HEK293 (cell line): ENCODE data around the gene VWA3B.
A peak's percentile ranks its signal among the peaks of the same experiment; 100 is the strongest.

Source experiments
- CTCF ChIA-PET: fragments of 350-600 bp; formaldehyde crosslinking; extraction: SDS; loops from one replicate; lab custom pipeline; 2021; ENCODE audit warnings: antibody characterized with exemption; lab: Yijun Ruan, JAX
- POLR2A ChIA-PET: fragments of 300-600 bp; formaldehyde crosslinking; extraction: SDS; loops from one replicate; lab custom pipeline; 2020; ENCODE audit warnings: antibody characterized with exemption, inconsistent platforms; lab: Yijun Ruan, JAX
- H3K27ac ChIP-seq: fragments of 200-500 bp; sonication (Bioruptor generic); 2 replicates; pipeline ENCODE4 v1.5.1; 2014; ENCODE audit warnings: low read depth, low read length, control low read depth, inconsistent platforms; ENCODE audit errors: extremely low read depth
- H3K36me3 ChIP-seq, 2 experiments: fragments of 200-500 bp in 1 of 2; sonication (Bioruptor generic) in 1 of 2; 1 replicate in 1 of 2; 2 replicates in 1 of 2; pipeline ENCODE4 v1.5.1; 2014 to 2017; ENCODE audit warnings: inconsistent platforms in 2 of 2, low read length in 2 of 2; ENCODE audit not compliant: control insufficient read depth in 2 of 2, insufficient read depth in 1 of 2
- H3K4me1 ChIP-seq: fragments of 200-500 bp; sonication (Bioruptor generic); 2 replicates; pipeline ENCODE4 v1.5.1; 2014; ENCODE audit warnings: mild to moderate bottlenecking, low read length, inconsistent platforms; ENCODE audit not compliant: control insufficient read depth, insufficient read depth
- H3K4me3 ChIP-seq: 2 replicates; pipeline ENCODE4 v1.5.1; 2011; ENCODE audit warnings: low read depth, mild to moderate bottlenecking, control low read depth, low read length, moderate library complexity
- H3K9me3 ChIP-seq: fragments of 200-500 bp; sonication (Bioruptor generic); 2 replicates; pipeline ENCODE4 v1.5.1; 2014; ENCODE audit warnings: low read depth, low read length, inconsistent platforms; ENCODE audit not compliant: control insufficient read depth, insufficient read depth
- GLI2 ChIP-seq: fragments of 450-650 bp; formaldehyde crosslinking; IDR thresholded peaks from 2 replicates; pipeline ENCODE4; 2017; ENCODE audit warnings: missing biosample characterization, missing genetic modification characterization, low read depth, borderline replicate concordance
- KLF10 ChIP-seq: fragments of 450-650 bp; IDR thresholded peaks from 2 replicates; pipeline ENCODE4 v1.5.1; 2018; ENCODE audit warnings: missing biosample characterization, mild to moderate bottlenecking, missing genetic modification characterization
- MZF1 ChIP-seq: fragments of 450-650 bp; formaldehyde crosslinking; IDR thresholded peaks from 2 replicates; pipeline ENCODE4 v1.5.1; 2017; ENCODE audit warnings: missing biosample characterization, missing genetic modification characterization, borderline replicate concordance
- RBAK ChIP-seq: fragments of 450-650 bp; formaldehyde crosslinking; IDR thresholded peaks from 2 replicates; pipeline ENCODE4 v1.5.1; 2016; ENCODE audit warnings: missing biosample characterization, missing genetic modification characterization
- SP7 ChIP-seq: fragments of 450-650 bp; formaldehyde crosslinking; IDR thresholded peaks from 2 replicates; pipeline ENCODE4 v1.5.1; 2016; ENCODE audit warnings: missing biosample characterization, missing genetic modification characterization
- ZBTB1 ChIP-seq: fragments of 450-650 bp; formaldehyde crosslinking; IDR thresholded peaks from 2 replicates; pipeline ENCODE4 v1.5.1; 2016; ENCODE audit warnings: missing biosample characterization, missing genetic modification characterization
- ZNF311 ChIP-seq: fragments of 450-650 bp; formaldehyde crosslinking; IDR thresholded peaks from 2 replicates; pipeline ENCODE4 v1.5.1; 2017; ENCODE audit warnings: missing biosample characterization, missing genetic modification characterization, borderline replicate concordance
- ZNF350 ChIP-seq: fragments of 450-650 bp; formaldehyde crosslinking; IDR thresholded peaks from 2 replicates; pipeline ENCODE4 v1.5.0; 2017; ENCODE audit warnings: missing biosample characterization, mild to moderate bottlenecking, missing genetic modification characterization
- ZNF354C ChIP-seq: fragments of 450-650 bp; formaldehyde crosslinking; IDR thresholded peaks from 2 replicates; pipeline ENCODE4 v1.5.1; 2016; ENCODE audit warnings: missing biosample characterization, missing genetic modification characterization, low read depth, borderline replicate concordance
- ZNF366 ChIP-seq: fragments of 450-650 bp; formaldehyde crosslinking; conservative IDR thresholded peaks from 2 replicates; pipeline ENCODE4 v1.5.1; 2016; ENCODE audit warnings: missing biosample characterization, missing genetic modification characterization
- ZNF423 ChIP-seq: fragments of 450-650 bp; formaldehyde crosslinking; IDR thresholded peaks from 2 replicates; pipeline ENCODE4 v1.5.1; 2016; ENCODE audit warnings: missing biosample characterization, missing genetic modification characterization
- ZNF48 ChIP-seq: fragments of 450-650 bp; formaldehyde crosslinking; IDR thresholded peaks from 2 replicates; pipeline ENCODE4 v1.5.1; 2016; ENCODE audit warnings: missing biosample characterization, missing genetic modification characterization
- ZNF510 ChIP-seq: fragments of 450-650 bp; formaldehyde crosslinking; IDR thresholded peaks from 2 replicates; pipeline ENCODE4 v1.5.1; 2018; ENCODE audit warnings: mild to moderate bottlenecking, missing genetic modification characterization, missing biosample characterization; ENCODE audit not compliant: insufficient replicate concordance
- ZNF560 ChIP-seq: fragments of 450-650 bp; formaldehyde crosslinking; IDR thresholded peaks from 2 replicates; pipeline ENCODE4 v1.5.1; 2017; ENCODE audit warnings: missing biosample characterization, missing genetic modification characterization, borderline replicate concordance
- ZNF585B ChIP-seq: fragments of 450-650 bp; formaldehyde crosslinking; IDR thresholded peaks from 2 replicates; pipeline ENCODE4 v1.5.1; 2016; ENCODE audit warnings: missing biosample characterization, missing genetic modification characterization
- ZNF777 ChIP-seq: fragments of 450-650 bp; formaldehyde crosslinking; IDR thresholded peaks from 2 replicates; pipeline ENCODE4 v1.5.1; 2017; ENCODE audit warnings: missing biosample characterization, missing genetic modification characterization, borderline replicate concordance
- ZNF791 ChIP-seq: fragments of 450-650 bp; formaldehyde crosslinking; IDR thresholded peaks from 2 replicates; pipeline ENCODE4 v1.5.1; 2016; ENCODE audit warnings: missing biosample characterization, missing genetic modification characterization
- TF ChIP-seq, protein P1 (sequence below): fragments of 450-650 bp; formaldehyde crosslinking; optimal IDR thresholded peaks from 2 replicates; pipeline ENCODE3; 2016; ENCODE audit warnings: missing biosample characterization, mild to moderate bottlenecking, missing genetic modification characterization
- TF ChIP-seq, protein P2 (sequence below): fragments of 450-650 bp; formaldehyde crosslinking; conservative IDR thresholded peaks from 2 replicates; pipeline ENCODE4 v1.5.1; 2016; ENCODE audit warnings: low read depth, missing biosample characterization, missing genetic modification characterization
- TF ChIP-seq, protein P3 (sequence below): fragments of 450-650 bp; formaldehyde crosslinking; IDR thresholded peaks from 2 replicates; pipeline ENCODE4 v1.5.1; 2017; ENCODE audit warnings: missing biosample characterization, missing genetic modification characterization
- TF ChIP-seq, protein P4 (sequence below): fragments of 450-650 bp; formaldehyde crosslinking; IDR thresholded peaks from 2 replicates; pipeline ENCODE4 v1.5.1; 2016; ENCODE audit warnings: missing biosample characterization, missing genetic modification characterization
- TF ChIP-seq, protein P5 (sequence below): fragments of 450-650 bp; formaldehyde crosslinking; IDR thresholded peaks from 2 replicates; pipeline ENCODE4; 2016; ENCODE audit warnings: missing biosample characterization, missing genetic modification characterization
- TF ChIP-seq, protein P6 (sequence below): fragments of 450-650 bp; formaldehyde crosslinking; IDR thresholded peaks from 2 replicates; pipeline ENCODE4 v1.5.1; 2016; ENCODE audit warnings: missing biosample characterization, missing genetic modification characterization, borderline replicate concordance

Gene VWA3B

DNA sequence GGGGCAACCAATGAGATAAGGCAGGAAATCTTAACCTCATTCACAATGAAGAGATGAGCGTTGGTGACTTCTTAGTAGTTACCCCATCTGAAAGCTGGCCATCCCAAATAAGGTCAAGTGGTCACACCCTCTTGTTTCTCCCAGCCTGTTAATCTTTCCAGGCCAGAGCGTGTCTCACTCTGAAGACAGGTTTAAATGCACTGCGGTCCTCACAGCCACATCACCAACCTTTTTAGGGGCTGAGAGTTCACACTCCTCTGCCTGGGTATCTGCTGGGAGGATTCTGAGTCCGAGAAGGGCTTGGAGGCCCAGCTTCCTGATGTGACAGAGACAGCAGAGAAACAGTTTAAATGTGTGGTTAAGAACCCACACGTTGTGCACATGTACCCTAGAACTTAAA lies 246.0 kb downstream of the VWA3B start:
- TF ChIP-seq ZNF777 (tag by site-specific recombination) (no peak), ZNF311 (no peak), ZNF510 (tag by site-specific recombination) (peak; percentile 45), RBAK (tag by site-specific recombination) (no peak), ZNF423 (tag by site-specific recombination) (no peak), ZNF560 (no peak), SP7 (tag by site-specific recombination) (no peak)
- H3K9me3 ChIP-seq = no peaks in the 10 kb centered on the region
- H3K4me1 ChIP-seq = peaks cover 12% of the 10 kb centered on the region
- no peak overlapping the region for H3K27ac ChIP-seq
- CTCF ChIA-PET = no interaction called here
- no peak overlapping the region for H3K4me3 ChIP-seq
- no peaks in the 10 kb centered on the region for H3K36me3 ChIP-seq
- POLR2A ChIA-PET = no interaction called here

DNA sequence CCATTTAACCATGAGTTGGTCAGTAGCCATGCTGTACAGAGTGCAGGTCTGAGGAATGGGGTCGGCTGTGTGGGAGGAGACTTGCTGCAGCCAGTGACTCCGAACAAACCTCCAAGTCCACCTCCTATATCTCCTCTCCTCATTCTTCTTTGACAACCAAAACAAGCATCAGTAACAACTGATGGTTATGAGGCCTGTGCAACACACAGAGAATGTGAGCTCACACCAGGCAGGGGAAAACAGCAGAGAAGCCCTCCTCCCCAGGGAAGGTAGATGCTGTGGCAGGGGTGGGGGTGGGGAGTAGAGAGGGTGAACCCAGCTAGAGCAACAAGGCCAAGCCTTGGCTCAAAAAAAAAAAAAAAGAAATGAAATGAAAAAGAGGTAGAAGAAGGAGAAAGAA lies 247.0 kb downstream of the VWA3B start:
- Histone ChIP-seq H3K9me3 (no peaks in the 10 kb centered on the region), H3K27ac (no peak overlapping the region)
- TF ChIP-seq, protein P1, sequence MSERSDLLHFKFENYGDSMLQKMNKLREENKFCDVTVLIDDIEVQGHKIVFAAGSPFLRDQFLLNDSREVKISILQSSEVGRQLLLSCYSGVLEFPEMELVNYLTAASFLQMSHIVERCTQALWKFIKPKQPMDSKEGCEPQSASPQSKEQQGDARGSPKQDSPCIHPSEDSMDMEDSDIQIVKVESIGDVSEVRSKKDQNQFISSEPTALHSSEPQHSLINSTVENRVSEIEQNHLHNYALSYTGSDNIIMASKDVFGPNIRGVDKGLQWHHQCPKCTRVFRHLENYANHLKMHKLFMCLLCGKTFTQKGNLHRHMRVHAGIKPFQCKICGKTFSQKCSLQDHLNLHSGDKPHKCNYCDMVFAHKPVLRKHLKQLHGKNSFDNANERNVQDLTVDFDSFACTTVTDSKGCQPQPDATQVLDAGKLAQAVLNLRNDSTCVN (tag by site-specific recombination) = no peak
- no peak for TF ChIP-seq ZNF354C (tag by site-specific recombination)
- TF ChIP-seq MZF1 (tag by site-specific recombination) = no peak
- no peak for TF ChIP-seq GLI2 (tag by site-specific recombination)
- TF ChIP-seq ZNF350 (tag by site-specific recombination) = no peak
- TF ChIP-seq ZNF791 = no peak
- TF ChIP-seq, protein P2, sequence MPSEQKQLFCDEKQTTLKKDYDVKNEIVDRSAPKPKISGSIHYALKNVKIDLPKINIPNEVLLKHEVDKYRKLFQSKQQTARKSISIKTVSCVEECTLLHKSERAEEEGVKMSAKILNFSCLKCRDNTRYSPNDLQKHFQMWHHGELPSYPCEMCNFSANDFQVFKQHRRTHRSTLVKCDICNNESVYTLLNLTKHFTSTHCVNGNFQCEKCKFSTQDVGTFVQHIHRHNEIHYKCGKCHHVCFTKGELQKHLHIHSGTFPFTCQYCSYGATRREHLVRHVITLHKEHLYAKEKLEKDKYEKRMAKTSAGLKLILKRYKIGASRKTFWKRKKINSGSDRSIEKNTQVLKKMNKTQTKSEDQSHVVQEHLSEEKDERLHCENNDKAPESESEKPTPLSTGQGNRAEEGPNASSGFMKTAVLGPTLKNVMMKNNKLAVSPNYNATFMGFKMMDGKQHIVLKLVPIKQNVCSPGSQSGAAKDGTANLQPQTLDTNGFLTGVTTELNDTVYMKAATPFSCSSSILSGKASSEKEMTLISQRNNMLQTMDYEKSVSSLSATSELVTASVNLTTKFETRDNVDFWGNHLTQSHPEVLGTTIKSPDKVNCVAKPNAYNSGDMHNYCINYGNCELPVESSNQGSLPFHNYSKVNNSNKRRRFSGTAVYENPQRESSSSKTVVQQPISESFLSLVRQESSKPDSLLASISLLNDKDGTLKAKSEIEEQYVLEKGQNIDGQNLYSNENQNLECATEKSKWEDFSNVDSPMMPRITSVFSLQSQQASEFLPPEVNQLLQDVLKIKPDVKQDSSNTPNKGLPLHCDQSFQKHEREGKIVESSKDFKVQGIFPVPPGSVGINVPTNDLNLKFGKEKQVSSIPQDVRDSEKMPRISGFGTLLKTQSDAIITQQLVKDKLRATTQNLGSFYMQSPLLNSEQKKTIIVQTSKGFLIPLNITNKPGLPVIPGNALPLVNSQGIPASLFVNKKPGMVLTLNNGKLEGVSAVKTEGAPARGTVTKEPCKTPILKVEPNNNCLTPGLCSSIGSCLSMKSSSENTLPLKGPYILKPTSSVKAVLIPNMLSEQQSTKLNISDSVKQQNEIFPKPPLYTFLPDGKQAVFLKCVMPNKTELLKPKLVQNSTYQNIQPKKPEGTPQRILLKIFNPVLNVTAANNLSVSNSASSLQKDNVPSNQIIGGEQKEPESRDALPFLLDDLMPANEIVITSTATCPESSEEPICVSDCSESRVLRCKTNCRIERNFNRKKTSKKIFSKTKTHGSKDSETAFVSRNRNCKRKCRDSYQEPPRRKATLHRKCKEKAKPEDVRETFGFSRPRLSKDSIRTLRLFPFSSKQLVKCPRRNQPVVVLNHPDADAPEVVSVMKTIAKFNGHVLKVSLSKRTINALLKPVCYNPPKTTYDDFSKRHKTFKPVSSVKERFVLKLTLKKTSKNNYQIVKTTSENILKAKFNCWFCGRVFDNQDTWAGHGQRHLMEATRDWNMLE (tag by site-specific recombination) = no peak
- TF ChIP-seq, protein P3, sequence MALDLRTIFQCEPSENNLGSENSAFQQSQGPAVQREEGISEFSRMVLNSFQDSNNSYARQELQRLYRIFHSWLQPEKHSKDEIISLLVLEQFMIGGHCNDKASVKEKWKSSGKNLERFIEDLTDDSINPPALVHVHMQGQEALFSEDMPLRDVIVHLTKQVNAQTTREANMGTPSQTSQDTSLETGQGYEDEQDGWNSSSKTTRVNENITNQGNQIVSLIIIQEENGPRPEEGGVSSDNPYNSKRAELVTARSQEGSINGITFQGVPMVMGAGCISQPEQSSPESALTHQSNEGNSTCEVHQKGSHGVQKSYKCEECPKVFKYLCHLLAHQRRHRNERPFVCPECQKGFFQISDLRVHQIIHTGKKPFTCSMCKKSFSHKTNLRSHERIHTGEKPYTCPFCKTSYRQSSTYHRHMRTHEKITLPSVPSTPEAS (tag by site-specific recombination) = no peak
- no peak for TF ChIP-seq KLF10 (tag by site-specific recombination)
- TF ChIP-seq ZBTB1 (tag by site-specific recombination) = no peak
- TF ChIP-seq ZNF585B (tag by site-specific recombination) = no peak
- no peak for TF ChIP-seq ZNF510 (tag by site-specific recombination)
- TF ChIP-seq, protein P4, sequence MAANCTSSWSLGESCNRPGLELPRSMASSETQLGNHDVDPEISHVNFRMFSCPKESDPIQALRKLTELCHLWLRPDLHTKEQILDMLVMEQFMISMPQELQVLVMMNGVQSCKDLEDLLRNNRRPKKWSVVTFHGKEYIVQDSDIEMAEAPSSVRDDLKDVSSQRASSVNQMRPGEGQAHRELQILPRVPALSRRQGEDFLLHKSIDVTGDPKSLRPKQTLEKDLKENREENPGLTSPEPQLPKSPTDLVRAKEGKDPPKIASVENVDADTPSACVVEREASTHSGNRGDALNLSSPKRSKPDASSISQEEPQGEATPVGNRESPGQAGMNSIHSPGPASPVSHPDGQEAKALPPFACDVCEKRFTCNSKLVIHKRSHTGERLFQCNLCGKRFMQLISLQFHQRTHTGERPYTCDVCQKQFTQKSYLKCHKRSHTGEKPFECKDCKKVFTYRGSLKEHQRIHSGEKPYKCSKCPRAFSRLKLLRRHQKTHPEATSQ (tag by site-specific recombination) = no peak
- TF ChIP-seq, protein P5, sequence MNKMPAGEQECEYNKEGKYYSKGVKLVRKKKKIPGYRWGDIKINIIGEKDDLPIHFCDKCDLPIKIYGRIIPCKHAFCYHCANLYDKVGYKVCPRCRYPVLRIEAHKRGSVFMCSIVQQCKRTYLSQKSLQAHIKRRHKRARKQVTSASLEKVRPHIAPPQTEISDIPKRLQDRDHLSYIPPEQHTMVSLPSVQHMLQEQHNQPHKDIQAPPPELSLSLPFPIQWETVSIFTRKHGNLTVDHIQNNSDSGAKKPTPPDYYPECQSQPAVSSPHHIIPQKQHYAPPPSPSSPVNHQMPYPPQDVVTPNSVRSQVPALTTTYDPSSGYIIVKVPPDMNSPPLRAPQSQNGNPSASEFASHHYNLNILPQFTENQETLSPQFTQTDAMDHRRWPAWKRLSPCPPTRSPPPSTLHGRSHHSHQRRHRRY (tag by site-specific recombination) = no peak
- TF ChIP-seq, protein P6, sequence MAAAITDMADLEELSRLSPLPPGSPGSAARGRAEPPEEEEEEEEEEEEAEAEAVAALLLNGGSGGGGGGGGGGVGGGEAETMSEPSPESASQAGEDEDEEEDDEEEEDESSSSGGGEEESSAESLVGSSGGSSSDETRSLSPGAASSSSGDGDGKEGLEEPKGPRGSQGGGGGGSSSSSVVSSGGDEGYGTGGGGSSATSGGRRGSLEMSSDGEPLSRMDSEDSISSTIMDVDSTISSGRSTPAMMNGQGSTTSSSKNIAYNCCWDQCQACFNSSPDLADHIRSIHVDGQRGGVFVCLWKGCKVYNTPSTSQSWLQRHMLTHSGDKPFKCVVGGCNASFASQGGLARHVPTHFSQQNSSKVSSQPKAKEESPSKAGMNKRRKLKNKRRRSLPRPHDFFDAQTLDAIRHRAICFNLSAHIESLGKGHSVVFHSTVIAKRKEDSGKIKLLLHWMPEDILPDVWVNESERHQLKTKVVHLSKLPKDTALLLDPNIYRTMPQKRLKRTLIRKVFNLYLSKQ (tag by site-specific recombination) = no peak
- TF ChIP-seq ZNF366 (tag by site-specific recombination) = no peak
- TF ChIP-seq ZNF48 (tag by site-specific recombination) = no peak
- TF ChIP-seq, all 188 proteins: peak for 0
- ChIA-PET POLR2A (no interaction called here), CTCF (no interaction called here)
- H3K36me3 ChIP-seq = no peaks in the 10 kb centered on the region
- peaks cover 12% of the 10 kb centered on the region for H3K4me1 ChIP-seq
- no peak overlapping the region for H3K4me3 ChIP-seq
